ENCODE measurements around the gene PRDM5.

Gene PRDM5

GRCh38 chr4:120829113-120829831, 93.3 kb downstream of the PRDM5 start:
- ChIA-PET CTCF (no interaction called here), POLR2A (no interaction called here)
- DNase-seq (ENCODE audit: extremely low spot score) = no peak
- TF ChIP-seq FOXA1 (IDR thresholded peaks at IDR 0.05) (peak; percentile 49; the same call in 1 of the 2 replicates), SP1 (IDR thresholded peaks at IDR 0.05) (no peak), HDGF (IDR thresholded peaks at IDR 0.05; ENCODE audit: borderline replicate concordance) (no peak), L3MBTL2 (conservative IDR thresholded peaks at IDR 0.05) (no peak)

- TF ChIP-seq ELF4 (IDR thresholded peaks at IDR 0.05) = no peak
- no peak for TF ChIP-seq L3MBTL2 (conservative IDR thresholded peaks at IDR 0.05)
- no peak for TF ChIP-seq BHLHE40 (IDR thresholded peaks at IDR 0.05; ENCODE audit: borderline replicate concordance)
- TF ChIP-seq ZNF384 (IDR thresholded peaks at IDR 0.05) = no peak
- TF ChIP-seq PKNOX1 (IDR thresholded peaks at IDR 0.05) = no peak
- no peak for TF ChIP-seq FOXA1 (IDR thresholded peaks at IDR 0.05)
- TF ChIP-seq ARNT (IDR thresholded peaks at IDR 0.05) = no peak
- no peak for TF ChIP-seq TARDBP (IDR thresholded peaks at IDR 0.05)
- TF ChIP-seq HDGF (IDR thresholded peaks at IDR 0.05; ENCODE audit: borderline replicate concordance) = no peak
- no peak for TF ChIP-seq SP1 (IDR thresholded peaks at IDR 0.05)
- TF ChIP-seq CTBP1 (IDR thresholded peaks at IDR 0.05; ENCODE audit: borderline replicate concordance) = no peak
- no peak for TF ChIP-seq LEF1 (IDR thresholded peaks at IDR 0.05; ENCODE audit: borderline replicate concordance)
- TF ChIP-seq FOXK2 (IDR thresholded peaks at IDR 0.05) = no peak
- TF ChIP-seq FOXM1 (IDR thresholded peaks at IDR 0.05; ENCODE audit: borderline replicate concordance) = no peak
- no peak for TF ChIP-seq NFRKB (IDR thresholded peaks at IDR 0.05)
- no peak for TF ChIP-seq SUZ12 (IDR thresholded peaks at IDR 0.05)
- no peak for DNase-seq (ENCODE audit: extremely low spot score)
- POLR2A ChIA-PET = no interaction called here
- CTCF ChIA-PET = no interaction called here
Measured at GRCh38 chr4:120826853-120827252, 95.7 kb downstream of the PRDM5 start.

GRCh38 chr4:120826449-120826848, 96.1 kb downstream of the PRDM5 start:
- no peak for DNase-seq (ENCODE audit: extremely low spot score)
- TF ChIP-seq ARNT (IDR thresholded peaks at IDR 0.05) = no peak
- TF ChIP-seq SP1 (IDR thresholded peaks at IDR 0.05) = no peak
- no peak for TF ChIP-seq FOXM1 (IDR thresholded peaks at IDR 0.05; ENCODE audit: borderline replicate concordance)
- no peak for TF ChIP-seq NFRKB (IDR thresholded peaks at IDR 0.05)
- no peak for TF ChIP-seq HDGF (IDR thresholded peaks at IDR 0.05; ENCODE audit: borderline replicate concordance)
- TF ChIP-seq ZNF384 (IDR thresholded peaks at IDR 0.05) = no peak
- no peak for TF ChIP-seq SUZ12 (IDR thresholded peaks at IDR 0.05)
- TF ChIP-seq ELF4 (IDR thresholded peaks at IDR 0.05) = no peak
- TF ChIP-seq L3MBTL2 (conservative IDR thresholded peaks at IDR 0.05) = no peak
- POLR2A ChIA-PET = no interaction called here
- CTCF ChIA-PET = no interaction called here

GRCh38 chr4:120824946-120825345, 97.6 kb downstream of the PRDM5 start:
- TF ChIP-seq ARNT (IDR thresholded peaks at IDR 0.05) = no peak
- no peak for DNase-seq (ENCODE audit: extremely low spot score)
- ChIA-PET CTCF (no interaction called here), POLR2A (no interaction called here)

- no peak for TF ChIP-seq SP1 (IDR thresholded peaks at IDR 0.05)
- TF ChIP-seq ARNT (IDR thresholded peaks at IDR 0.05) = no peak
- TF ChIP-seq FOXM1 (IDR thresholded peaks at IDR 0.05; ENCODE audit: borderline replicate concordance) = no peak
- no peak for TF ChIP-seq PKNOX1 (IDR thresholded peaks at IDR 0.05)
- TF ChIP-seq L3MBTL2 (conservative IDR thresholded peaks at IDR 0.05) = no peak
- TF ChIP-seq CTBP1 (IDR thresholded peaks at IDR 0.05; ENCODE audit: borderline replicate concordance) = no peak
- TF ChIP-seq HDGF (IDR thresholded peaks at IDR 0.05; ENCODE audit: borderline replicate concordance) = no peak
- TF ChIP-seq FOXK2 (IDR thresholded peaks at IDR 0.05) = no peak
- TF ChIP-seq NFRKB (IDR thresholded peaks at IDR 0.05) = no peak
- TF ChIP-seq ZNF384 (IDR thresholded peaks at IDR 0.05) = no peak
- TF ChIP-seq LEF1 (IDR thresholded peaks at IDR 0.05; ENCODE audit: borderline replicate concordance) = no peak
- no peak for TF ChIP-seq FOXA1 (IDR thresholded peaks at IDR 0.05)
- no peak for TF ChIP-seq TARDBP (IDR thresholded peaks at IDR 0.05)
- no peak for TF ChIP-seq SUZ12 (IDR thresholded peaks at IDR 0.05)
- TF ChIP-seq BHLHE40 (IDR thresholded peaks at IDR 0.05; ENCODE audit: borderline replicate concordance) = no peak
- TF ChIP-seq ELF4 (IDR thresholded peaks at IDR 0.05) = no peak
- CTCF ChIA-PET = no interaction called here
- no peak for DNase-seq (ENCODE audit: extremely low spot score)
- POLR2A ChIA-PET = no interaction called here
Measured at GRCh38 chr4:120821977-120822376, 100.5 kb downstream of the PRDM5 start.

- DNase-seq (ENCODE audit: extremely low spot score) = no peak
- ChIA-PET CTCF (no interaction called here), POLR2A (no interaction called here)
- TF ChIP-seq NFRKB (IDR thresholded peaks at IDR 0.05) = no peak
- no peak for TF ChIP-seq BHLHE40 (IDR thresholded peaks at IDR 0.05; ENCODE audit: borderline replicate concordance)
- TF ChIP-seq TARDBP (IDR thresholded peaks at IDR 0.05) = no peak
- TF ChIP-seq FOXA1 (IDR thresholded peaks at IDR 0.05) = no peak
- TF ChIP-seq CTBP1 (IDR thresholded peaks at IDR 0.05; ENCODE audit: borderline replicate concordance) = no peak
Measured at GRCh38 chr4:120821029-120821428, 101.5 kb downstream of the PRDM5 start.

- TF ChIP-seq ZNF384 (IDR thresholded peaks at IDR 0.05) (no peak), SP1 (IDR thresholded peaks at IDR 0.05) (no peak)
- CTCF ChIA-PET = no interaction called here
- POLR2A ChIA-PET = no interaction called here
- DNase-seq (ENCODE audit: extremely low spot score) = no peak
Measured at GRCh38 chr4:120819805-120820437, 102.6 kb downstream of the PRDM5 start.
